ENCODE measurements around the gene METRN.

METRN gene

DNA sequence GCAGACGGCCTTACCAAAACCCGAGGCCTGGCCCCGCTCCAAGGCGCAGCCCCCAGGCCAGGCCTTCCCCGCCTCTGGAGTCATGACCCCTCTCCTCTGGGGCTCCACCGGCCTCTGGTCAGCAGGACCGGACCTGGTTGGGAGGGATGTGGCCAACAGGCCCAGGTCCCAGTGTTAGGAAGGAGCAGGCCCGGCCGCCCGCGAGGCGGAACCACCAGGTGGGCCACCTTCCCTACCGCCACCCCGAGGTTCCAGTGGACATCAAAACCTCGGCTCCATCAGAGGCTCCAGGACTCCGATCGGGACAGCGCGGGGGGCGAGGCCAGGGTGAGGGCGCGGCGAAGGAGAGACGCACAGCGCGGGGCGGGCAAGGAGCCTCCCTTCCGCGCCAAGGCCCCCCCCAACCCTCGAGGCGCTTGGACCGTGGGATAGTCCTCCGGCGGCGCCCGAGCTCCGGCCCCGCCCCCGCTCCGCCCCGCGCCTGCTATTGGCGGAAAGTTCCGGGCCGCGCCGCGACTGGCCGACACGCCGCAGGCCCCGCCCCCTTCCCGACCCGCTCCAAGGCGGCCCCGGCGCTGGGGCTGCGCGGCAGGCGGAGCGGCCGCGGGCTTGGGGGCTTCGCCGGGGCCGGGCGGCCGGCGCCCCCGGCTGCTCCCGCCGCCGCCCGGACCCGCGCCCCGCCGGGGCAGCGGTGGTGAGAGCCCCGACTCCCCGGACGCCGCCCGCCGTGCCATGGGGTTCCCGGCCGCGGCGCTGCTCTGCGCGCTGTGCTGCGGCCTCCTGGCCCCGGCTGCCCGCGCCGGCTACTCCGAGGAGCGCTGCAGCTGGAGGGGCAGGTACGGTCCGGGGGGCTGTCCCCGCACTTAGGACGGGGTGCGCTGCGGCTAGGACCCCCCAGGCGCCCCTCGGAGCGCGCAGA lies at the start of gene METRN:
TSS of gene METRN (plus strand) at position 561 of the 919 bp plus-strand sequence. CDS start at position 733, 172 bp downstream.
- DNase-seq = peak; percentile 90

DNA sequence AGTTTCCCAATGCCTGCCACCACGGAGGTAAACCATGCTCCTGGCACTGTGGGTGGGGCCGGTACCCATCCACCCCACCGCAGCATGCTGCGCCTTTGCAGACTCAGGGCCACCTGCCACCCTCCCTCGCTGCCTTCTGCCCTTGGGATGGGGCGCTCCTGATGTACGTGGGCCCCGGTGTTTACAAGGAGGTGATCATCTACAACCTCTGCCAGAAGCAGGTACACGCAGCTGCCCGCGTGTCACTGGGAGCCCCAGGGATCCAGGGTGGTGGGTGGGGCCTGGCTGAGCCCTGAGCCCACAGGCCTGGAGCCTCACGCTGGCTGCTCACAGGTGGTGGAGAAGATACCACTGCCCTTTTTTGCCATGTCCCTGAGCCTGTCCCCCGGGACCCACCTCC lies 48.3 kb upstream of the METRN start:
- no peak for DNase-seq

DNA sequence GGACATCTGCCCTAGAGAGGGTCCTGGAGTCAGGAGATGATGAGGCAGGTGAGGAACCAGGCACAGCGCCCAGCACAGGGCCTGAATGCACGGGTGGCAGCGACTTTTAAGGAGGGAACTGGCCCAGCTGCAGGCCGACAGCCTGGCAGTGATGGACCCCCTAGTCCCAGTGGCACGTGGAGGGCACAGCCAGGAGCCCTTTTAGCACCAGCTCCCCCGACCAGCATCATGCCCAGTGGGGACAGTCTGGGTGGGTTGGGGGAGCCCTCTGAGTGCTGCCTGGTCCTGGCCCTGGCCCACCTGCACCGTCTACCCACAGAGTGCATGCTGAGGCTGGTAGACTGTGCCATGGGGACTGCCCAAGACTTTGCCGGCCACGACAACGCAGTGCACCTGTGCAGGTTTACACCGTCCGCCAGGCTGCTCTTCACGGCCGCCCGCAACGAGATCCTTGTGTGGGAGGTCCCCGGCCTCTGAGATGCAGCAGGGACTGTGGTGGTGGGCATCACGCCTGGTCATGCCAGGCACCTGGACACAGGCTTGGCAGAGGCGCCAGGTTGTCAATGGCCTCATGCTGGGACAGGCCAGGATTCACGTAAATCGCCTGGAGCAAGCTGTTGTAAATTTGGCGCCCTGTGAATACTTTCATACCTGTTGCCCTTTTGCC lies 47.7 kb upstream of the METRN start:
- no peak for DNase-seq

DNA sequence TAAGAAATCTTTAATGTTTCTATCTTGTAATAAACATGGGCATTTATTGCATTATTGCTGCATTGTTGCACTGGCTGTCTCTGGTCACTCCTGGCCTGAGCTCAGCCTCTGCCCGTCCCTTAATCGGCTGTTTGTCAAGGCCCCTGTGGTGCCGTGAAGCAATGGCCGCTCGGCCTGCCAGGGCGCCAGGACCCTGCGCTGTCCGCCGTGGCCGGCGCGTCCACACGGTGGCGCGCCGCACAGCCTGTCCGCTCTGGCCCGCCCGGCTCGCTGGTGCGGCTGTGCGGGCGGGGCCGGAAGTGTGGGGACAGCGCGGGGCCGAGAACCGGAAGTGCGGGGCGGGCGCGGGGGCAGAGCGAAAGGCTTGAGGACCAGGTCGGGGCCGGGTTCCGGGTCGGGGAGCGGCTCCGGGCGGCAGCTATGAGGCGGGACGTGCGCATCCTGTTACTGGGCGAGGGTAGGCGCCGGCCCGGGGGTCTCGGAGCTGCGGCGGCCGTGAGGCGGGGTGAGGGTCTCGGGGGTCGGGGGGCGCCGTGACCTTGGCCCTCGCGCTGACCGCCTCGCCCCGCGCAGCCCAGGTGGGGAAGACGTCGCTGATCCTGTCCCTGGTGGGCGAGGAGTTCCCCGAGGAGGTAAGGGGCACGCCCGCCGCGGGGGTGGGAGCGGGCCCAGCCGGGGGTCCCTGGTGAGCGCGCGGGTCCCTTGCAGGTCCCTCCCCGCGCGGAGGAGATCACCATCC lies 47.0 kb upstream of the METRN start, which contains the start of gene RHOT2:
TSS of gene RHOT2 (plus strand) at position 353 of the 739 bp plus-strand sequence. CDS start at position 421, 68 bp downstream.
- peak; percentile 94 for DNase-seq

DNA sequence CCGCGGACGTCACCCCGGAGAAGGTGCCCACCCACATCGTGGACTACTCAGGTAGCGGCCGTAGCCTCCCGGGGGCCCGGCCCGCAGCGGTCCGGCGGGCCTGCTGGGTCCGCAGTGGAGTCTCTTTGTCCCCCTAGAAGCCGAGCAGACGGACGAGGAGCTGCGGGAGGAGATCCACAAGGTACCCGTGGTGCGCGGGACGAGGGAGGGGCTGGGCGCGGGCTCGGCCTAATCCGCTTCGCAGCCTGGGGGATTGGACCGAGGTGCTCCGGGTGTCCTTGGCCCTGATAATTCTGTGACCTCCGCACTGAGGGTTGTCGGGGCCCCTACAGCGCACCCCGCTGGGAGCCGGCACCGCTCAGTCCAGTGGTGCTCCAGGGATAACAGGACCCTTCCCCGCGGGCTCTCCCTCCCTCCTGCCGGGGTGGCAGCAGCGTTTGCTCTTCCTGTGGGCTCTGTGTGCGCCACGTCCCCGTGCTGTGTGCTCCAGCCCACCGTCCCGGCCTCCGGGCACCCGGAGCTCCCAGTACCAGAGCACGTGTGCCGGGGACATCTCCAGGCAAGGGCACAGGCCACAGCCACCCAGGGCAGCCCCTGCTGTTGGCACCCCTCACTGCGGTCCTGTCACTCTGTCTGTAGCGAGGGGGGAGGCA lies 46.3 kb upstream of the METRN start:
- no peak for DNase-seq

DNA sequence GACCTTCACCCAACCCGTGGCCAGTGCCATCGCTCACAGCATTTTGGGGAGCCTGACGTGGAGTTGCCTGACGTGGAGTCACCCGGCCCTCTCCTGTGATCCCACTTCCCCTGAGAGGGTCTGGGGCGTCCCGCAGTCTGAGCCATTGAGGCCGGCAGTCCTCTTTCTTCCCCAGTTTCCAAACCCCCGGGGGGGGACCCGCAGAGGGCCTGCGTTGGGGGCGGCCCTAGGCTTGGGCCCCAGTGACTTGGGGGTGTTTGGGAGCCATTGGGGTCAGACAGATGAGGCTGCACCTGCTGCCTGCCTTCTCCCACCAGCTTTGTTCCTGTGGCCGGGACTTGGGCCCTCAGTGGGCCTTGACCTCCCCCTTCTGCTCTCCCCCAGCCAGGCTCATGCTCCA lies 45.3 kb upstream of the METRN start:
- DNase-seq = no peak

DNA sequence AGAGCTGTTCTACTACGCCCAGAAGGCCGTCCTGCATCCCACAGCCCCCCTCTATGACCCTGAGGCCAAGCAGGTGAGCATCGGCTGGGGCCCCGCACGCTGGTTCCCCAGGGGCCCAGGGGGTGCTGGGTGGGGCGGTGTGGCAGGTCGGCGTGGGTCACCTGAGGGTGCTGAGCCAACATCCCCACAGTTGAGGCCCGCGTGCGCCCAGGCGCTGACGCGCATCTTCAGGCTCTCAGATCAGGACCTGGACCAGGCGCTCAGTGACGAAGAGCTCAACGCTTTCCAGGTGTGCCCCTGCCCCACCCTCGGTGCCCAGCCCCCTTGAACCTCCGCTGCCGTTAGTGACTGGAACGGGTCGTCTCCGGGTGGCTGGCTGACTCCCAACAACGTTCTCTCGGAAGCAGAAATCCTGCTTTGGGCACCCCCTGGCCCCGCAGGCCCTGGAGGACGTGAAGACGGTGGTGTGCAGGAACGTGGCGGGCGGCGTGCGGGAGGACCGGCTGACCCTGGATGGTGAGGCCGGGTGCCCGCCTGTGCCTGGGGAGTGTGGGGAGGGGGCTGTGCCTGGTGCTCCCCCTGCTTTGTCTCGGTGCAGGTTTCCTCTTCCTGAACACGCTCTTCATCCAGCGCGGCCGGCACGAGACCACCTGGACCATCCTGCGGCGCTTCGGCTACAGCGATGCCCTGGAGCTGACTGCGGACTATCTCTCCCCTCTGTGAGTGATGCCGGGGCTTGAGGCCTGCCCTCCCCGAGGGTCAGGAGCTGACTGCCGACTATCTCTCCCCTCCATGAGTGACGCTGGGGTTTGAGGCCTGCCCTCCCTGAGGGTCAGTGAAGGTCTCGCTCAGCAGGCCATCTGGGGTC lies 44.2 kb upstream of the METRN start:
- DNase-seq = no peak

DNA sequence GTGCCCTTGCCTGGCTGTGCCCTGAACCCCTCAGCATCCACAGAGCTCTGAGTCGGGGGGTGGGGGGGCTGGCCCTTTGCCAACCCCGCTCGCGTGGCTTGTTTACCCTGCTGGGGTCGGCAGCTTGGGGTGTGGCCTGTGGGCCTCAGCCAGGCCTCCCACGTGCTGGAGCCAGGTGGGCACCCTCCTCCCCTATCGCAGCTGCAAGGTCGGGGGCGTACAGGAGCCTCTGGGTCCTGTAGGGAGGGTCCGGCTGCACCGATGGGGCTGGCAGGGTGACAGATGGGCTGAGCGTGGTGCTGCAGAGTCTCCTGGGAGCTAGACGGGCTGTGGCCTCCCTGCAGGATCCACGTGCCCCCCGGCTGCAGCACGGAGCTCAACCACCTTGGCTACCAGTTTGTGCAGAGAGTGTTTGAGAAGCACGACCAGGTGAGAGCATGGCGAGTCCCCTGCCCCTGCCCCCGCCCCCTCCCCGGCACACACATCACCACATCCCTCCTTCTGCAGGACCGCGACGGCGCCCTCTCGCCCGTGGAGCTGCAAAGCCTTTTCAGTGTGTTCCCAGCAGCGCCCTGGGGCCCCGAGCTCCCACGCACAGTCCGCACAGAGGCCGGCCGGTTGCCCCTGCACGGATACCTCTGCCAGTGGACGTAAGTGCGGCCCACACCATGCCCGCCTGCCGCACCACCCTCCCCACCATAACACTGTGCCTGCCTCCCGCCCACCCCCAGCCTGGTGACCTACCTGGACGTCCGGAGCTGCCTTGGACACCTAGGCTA lies 43.4 kb upstream of the METRN start:
- no peak for DNase-seq

DNA sequence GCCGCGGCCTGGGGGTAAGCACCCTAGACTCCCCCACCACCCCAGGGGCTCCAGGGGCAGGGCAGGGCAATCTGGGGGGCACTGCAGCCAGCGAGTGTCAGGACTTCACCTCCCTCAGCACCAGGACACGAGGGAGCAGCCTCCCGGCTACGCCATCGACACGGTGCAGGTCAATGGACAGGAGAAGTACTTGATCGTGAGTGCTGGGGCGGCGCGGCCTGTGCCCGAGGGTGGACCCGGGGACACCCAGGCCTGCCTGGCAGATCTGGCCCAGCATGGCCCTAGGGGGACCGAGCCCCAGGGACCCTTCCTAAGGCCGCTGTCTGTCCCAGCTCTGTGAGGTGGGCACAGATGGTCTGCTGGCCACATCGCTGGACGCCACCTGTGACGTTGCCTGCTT lies 42.5 kb upstream of the METRN start:
- DNase-seq = no peak

DNA sequence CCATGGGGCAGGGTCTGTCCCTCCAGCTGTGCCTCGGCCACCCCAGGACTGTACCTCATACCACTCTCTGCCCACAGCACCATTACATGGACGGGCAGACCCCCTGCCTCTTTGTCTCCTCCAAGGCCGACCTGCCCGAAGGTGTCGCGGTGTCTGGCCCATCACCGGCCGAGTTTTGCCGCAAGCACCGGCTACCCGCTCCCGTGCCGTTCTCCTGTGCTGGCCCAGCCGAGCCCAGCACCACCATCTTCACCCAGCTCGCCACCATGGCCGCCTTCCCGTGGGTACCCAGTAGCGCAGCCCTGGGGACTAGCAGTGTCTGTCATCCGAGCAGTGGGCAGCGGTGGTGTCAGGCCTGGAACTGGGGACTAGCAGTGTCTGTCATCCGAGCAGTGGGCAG lies 42.1 kb upstream of the METRN start:
- DNase-seq = no peak

DNA sequence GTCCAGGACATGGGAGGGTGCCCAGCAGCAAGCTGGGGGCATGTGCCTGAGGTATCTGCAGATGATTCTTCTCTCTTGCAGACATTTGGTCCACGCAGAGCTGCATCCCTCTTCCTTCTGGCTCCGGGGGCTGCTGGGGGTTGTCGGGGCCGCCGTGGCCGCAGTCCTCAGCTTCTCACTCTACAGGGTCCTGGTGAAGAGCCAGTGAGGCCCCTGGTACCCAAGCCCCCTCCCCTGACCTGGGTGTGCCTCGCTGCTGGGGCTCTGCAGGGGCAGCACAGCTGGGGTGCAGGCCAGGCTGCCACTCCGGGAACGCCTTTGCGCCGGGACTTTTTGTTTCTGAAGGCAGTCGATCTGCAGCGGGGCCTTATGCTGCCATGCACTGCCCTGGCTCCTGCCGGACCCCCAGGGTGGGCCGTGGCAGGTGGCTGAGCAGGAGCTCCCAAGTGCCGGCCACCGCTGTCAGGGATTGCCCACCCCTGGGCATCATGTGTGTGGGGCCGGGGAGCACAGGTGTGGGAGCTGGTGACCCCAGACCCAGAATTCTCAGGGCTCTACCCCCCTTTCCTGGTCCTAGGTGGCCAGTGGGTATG lies 41.4 kb upstream of the METRN start:
- no peak for DNase-seq

DNA sequence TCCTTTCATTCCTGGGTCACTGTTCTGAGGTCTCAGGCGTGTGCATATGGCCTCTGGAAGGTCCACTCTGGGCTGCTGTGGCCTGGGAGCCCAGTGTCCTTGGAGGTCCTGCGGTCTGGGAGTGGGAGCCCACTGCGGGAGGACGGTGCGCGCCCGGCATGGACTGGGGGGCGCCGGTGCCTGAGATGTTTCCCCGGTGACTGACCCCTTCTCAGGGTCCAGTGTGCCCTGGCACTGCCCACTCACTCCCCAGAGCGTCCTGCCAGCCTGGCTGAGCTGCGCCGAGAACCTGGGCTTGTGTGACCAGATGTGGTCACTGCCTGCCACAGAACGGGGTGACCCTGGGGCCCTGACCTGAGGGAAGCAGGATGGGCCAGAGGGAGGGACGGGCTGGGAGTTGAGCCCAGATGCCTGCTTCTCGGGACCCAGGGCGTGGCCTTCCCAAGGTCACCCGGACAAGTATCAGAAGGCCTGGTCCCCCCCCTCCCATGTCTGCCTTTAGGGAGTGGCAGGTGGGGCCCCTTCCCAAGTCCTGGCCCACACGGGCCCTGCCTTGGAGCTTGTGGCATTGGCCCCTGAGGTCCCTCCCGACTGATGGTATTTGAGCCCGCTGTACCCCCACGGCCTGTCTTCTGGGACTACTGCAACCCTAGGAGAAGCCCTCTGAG lies 40.6 kb upstream of the METRN start:
- DNase-seq = no peak

DNA sequence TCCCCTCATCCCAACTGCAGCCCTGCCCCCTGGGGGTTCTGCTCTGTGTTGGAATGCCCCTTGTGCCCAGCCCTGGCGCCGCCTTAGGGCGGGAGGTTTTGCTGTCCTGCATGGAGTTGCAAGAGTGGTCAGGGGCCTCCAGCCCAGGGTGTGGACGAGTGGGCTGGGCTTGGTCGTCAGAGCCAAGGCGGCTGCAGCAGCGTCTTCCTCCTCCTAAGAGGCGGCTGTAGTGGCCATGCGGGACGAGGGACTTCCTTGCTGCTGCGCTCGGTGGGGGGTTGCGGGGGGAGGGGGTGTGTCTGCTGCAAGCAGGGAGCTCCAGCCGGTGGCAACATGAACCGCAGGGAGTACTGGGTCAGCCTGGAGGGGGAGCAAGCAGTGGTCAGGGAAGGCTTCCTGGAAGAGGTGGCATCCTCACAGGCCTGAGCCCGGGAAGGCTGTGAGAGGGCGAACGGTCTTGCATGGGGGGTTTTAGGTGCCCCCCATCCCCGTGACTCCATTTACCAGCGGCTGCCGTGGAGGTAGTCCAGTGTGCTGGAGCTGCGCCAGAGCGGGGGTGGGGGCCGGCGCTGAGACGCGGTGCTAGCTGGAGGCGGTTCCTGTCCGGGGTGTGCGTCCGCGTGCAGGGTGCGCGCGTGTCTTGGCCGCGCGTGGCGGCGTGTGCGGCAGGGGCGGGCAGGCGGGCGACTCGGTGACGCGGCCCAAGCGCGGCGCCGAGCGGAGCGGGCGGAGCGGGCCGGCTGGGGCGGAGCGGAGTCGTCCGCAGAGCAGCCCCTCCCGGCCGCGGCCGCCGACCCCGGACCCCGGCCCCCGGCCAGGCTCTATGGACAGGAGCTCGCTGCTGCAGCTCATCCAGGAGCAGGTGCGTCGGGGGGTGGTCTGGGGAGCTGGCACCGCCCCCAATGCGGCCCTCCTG lies 39.7 kb upstream of the METRN start, which contains the start of gene RHBDL1:
TSS of gene RHBDL1 (plus strand) at position 704 of the 916 bp plus-strand sequence. CDS start at position 824, 120 bp downstream.
- no peak for DNase-seq

DNA sequence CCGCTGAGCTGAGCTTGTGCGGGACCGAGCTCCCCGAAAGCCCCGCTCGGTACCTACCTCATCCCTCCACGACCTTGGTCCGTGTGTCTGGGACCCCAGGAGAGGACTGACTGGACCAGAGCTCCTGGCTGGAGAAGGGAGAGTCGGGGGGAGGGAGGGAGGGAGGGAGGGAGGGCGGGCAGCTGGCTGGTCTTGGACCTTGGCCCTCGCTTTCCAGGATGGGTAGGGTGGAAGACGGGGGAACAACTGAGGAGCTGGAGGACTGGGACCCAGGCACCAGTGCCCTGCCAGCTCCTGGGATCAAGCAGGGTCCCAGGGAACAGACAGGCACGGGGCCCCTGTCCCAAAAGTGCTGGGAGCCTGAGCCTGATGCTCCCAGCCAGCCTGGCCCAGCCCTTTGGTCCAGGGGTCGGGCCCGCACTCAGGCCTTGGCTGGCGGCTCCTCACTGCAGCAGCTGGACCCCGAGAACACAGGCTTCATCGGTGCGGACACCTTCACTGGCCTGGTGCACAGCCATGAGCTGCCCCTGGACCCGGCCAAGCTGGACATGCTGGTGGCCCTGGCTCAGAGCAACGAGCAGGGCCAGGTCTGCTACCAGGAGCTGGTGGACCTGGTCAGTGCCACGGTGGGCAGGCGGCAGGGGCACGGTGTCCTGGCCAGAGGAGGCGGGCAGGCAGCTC lies 38.9 kb upstream of the METRN start:
- DNase-seq = no peak

DNA sequence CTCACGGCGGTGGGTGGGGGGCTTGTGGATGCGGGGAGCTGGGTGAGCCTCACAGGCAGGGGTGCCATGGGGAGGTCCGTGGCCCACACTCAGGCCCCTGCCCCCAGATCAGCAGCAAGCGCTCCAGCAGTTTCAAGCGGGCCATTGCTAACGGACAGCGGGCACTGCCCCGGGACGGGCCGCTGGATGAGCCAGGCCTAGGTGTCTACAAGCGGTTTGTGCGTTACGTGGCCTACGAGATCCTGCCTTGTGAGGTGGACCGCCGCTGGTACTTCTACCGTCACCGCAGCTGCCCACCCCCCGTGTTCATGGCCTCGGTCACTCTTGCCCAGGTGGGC lies 38.4 kb upstream of the METRN start:
- no peak for DNase-seq

DNA sequence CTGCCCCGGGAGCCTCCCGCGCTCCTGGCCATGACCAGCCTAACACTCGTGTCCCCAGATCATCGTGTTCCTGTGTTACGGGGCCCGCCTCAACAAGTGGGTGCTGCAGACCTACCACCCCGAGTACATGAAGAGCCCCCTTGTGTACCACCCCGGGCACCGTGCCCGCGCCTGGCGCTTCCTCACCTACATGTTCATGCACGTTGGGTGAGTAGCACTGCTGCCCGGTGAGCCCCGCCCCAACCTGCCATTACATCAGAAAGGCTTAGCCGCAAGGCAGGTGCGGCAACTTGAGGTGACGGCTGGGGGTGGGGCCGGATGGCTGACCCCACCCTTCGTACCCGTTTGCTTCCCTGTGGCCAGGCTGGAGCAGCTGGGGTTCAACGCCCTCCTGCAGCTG lies 38.0 kb upstream of the METRN start:
- DNase-seq = no peak

DNA sequence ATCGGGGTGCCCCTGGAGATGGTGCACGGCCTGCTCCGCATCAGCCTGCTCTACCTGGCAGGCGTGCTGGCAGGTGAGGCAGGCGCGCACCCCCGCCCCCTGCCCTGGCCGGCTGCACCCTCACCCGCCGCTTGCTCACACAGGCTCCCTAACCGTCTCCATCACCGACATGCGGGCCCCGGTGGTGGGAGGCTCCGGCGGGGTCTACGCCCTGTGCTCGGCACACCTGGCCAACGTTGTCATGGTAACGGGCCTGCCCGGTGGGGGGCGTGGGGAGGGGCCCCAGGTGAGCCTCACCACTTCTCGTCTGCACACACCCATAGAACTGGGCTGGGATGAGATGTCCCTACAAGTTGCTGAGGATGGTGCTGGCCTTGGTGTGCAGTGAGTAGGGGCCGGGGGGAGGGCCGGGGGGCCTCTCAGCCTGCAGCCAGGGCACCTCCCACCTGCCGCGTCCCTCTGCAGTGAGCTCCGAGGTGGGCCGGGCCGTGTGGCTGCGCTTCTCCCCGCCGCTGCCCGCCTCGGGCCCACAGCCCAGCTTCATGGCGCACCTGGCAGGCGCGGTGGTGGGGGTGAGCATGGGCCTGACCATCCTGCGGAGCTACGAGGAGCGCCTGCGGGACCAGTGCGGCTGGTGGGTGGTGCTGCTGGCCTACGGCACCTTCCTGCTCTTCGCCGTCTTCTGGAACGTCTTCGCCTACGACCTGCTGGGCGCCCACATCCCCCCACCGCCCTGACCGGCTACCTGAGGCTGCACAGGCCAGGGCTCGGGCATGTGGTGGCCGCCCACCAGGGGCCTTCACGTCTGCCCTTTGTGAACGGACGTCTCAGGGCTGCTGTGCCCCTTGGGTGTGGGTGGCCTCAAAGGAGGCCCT lies 37.4 kb upstream of the METRN start:
- no peak for DNase-seq

Measured in activated gamma-delta T cell treated with Interleukin-2 at 50 U/mL for 16 hours (primary cell).